ENCODE measurements around the gene NECAB2.

DNA sequence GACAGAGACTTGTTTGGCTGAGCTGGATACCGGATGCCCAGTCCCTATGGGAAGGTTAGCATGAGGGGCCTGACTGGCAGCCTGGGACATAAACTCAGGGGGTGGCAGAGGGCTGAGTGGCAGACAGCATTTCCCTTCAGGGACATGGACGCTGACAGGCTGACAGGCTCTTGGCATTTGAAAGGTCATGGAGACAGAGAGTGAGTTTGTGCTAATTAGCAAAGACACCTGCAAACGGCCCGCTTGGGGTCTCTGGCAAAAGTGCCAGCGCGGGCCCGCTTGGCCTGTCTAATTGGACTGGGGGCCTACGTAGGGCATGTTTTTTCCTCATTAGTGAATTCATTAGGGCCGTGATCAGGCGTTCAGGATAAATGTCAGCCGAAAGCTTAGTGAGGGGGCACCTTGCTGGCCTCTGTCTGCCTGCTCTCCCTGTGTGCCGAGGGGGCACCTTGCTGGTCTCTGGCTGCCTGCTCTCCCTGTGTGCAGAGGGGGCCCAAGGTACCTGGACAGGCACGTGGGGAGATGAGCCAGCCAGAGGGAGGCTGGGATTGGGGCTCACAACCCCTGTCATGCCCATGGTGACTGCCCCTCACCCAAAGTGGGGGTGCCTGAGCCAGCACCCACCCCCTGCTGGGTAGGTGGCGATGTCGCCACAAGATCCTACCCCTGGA is 7.7 kb downstream of the NECAB2 start:
- TF ChIP-seq, protein P1, sequence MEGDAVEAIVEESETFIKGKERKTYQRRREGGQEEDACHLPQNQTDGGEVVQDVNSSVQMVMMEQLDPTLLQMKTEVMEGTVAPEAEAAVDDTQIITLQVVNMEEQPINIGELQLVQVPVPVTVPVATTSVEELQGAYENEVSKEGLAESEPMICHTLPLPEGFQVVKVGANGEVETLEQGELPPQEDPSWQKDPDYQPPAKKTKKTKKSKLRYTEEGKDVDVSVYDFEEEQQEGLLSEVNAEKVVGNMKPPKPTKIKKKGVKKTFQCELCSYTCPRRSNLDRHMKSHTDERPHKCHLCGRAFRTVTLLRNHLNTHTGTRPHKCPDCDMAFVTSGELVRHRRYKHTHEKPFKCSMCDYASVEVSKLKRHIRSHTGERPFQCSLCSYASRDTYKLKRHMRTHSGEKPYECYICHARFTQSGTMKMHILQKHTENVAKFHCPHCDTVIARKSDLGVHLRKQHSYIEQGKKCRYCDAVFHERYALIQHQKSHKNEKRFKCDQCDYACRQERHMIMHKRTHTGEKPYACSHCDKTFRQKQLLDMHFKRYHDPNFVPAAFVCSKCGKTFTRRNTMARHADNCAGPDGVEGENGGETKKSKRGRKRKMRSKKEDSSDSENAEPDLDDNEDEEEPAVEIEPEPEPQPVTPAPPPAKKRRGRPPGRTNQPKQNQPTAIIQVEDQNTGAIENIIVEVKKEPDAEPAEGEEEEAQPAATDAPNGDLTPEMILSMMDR (IDR thresholded peaks at IDR 0.05; ENCODE audit: control extremely low read depth in 1 of 3, insufficient read depth in 1 of 3, low read depth in 1 of 3, low read length in 3 of 3) = no peak
- no peak for TF ChIP-seq TAF1 (IDR thresholded peaks at IDR 0.05; ENCODE audit: low read depth, low read length)
- TF ChIP-seq POLR2AphosphoS5 (IDR thresholded peaks at IDR 0.05; ENCODE audit: low read depth, low read length) = no peak
- TF ChIP-seq SUZ12 (IDR thresholded peaks at IDR 0.05; ENCODE audit: low read length) = no peak
- no peak for TF ChIP-seq RNF2 (IDR thresholded peaks at IDR 0.05; ENCODE audit: borderline replicate concordance, low read depth, low read length, missing control alignments, poor library complexity, severe bottlenecking)
- TF ChIP-seq RAD21 (IDR thresholded peaks at IDR 0.05 in 1 of 2, conservative IDR thresholded peaks at IDR 0.05 in 1 of 2; ENCODE audit: low read depth in 2 of 2, low read length in 2 of 2) = no peak
